HEK293 (cell line): ENCODE measurements around the gene RPS26.
A peak's percentile ranks its signal among the peaks of the same experiment; 100 is the strongest.

Source experiments
- ELK4 ChIP-seq: IDR thresholded peaks from 2 replicates; pipeline ENCODE4 v1.6.1; 2011; ENCODE audit warnings: mild to moderate bottlenecking, low read depth, low read length, borderline replicate concordance
- GLI2 ChIP-seq: fragments of 450-650 bp; formaldehyde crosslinking; IDR thresholded peaks from 2 replicates; pipeline ENCODE4; 2017; ENCODE audit warnings: missing biosample characterization, missing genetic modification characterization, low read depth, borderline replicate concordance
- HOXC10 ChIP-seq: sonication (generic); formaldehyde crosslinking; IDR thresholded peaks from 2 replicates; pipeline ENCODE4 v1.8.1; 2023; ENCODE audit warnings: mild to moderate bottlenecking, missing genetic modification reagents
- OVOL3 ChIP-seq: fragments of 450-650 bp; formaldehyde crosslinking; IDR thresholded peaks from 2 replicates; pipeline ENCODE4 v1.5.1; 2016; ENCODE audit warnings: missing biosample characterization, missing genetic modification characterization
- PBX3 ChIP-seq: sonication (generic); formaldehyde crosslinking; IDR thresholded peaks from 2 replicates; pipeline ENCODE4 v1.8.1; 2022; ENCODE audit warnings: mild to moderate bottlenecking, moderate library complexity, missing genetic modification reagents
- YY1 ChIP-seq: fragments of 450-650 bp; formaldehyde crosslinking; IDR thresholded peaks from 2 replicates; pipeline ENCODE4 v1.5.1; 2018; ENCODE audit warnings: missing biosample characterization, missing genetic modification characterization
- ZBTB10 ChIP-seq: fragments of 450-650 bp; formaldehyde crosslinking; IDR thresholded peaks from 2 replicates; pipeline ENCODE4 v1.5.1; 2016; ENCODE audit warnings: missing biosample characterization, missing genetic modification characterization
- ZBTB11 ChIP-seq: fragments of 450-650 bp; formaldehyde crosslinking; conservative IDR thresholded peaks from 2 replicates; pipeline ENCODE4 v1.5.1; 2016; ENCODE audit warnings: low read depth, missing biosample characterization, missing genetic modification characterization
- ZBTB6 ChIP-seq: fragments of 450-650 bp; formaldehyde crosslinking; IDR thresholded peaks from 2 replicates; pipeline ENCODE4 v1.5.1; 2017; ENCODE audit warnings: missing biosample characterization, missing genetic modification characterization
- ZFHX2 ChIP-seq: fragments of 450-650 bp; formaldehyde crosslinking; conservative IDR thresholded peaks from 2 replicates; pipeline ENCODE4 v1.5.1; 2016; ENCODE audit warnings: missing biosample characterization, missing genetic modification characterization
- ZNF174 ChIP-seq: fragments of 450-650 bp; formaldehyde crosslinking; IDR thresholded peaks from 2 replicates; pipeline ENCODE4 v1.5.0; 2017; ENCODE audit warnings: missing biosample characterization, mild to moderate bottlenecking, missing genetic modification characterization
- ZNF366 ChIP-seq: fragments of 450-650 bp; formaldehyde crosslinking; conservative IDR thresholded peaks from 2 replicates; pipeline ENCODE4 v1.5.1; 2016; ENCODE audit warnings: missing biosample characterization, missing genetic modification characterization
- ZNF513 ChIP-seq: fragments of 450-650 bp; IDR thresholded peaks from 2 replicates; pipeline ENCODE4 v1.5.1; 2018; ENCODE audit warnings: missing biosample characterization, missing genetic modification characterization
- ZNF514 ChIP-seq: fragments of 450-650 bp; formaldehyde crosslinking; IDR thresholded peaks from 2 replicates; pipeline ENCODE4 v1.5.1; 2016; ENCODE audit warnings: missing biosample characterization, missing genetic modification characterization
- ZNF555 ChIP-seq: fragments of 450-650 bp; formaldehyde crosslinking; conservative IDR thresholded peaks from 2 replicates; pipeline ENCODE4 v1.5.1; 2017; ENCODE audit warnings: missing biosample characterization, mild to moderate bottlenecking, missing genetic modification characterization, inconsistent platforms
- ZNF580 ChIP-seq: fragments of 450-650 bp; formaldehyde crosslinking; IDR thresholded peaks from 2 replicates; pipeline ENCODE4 v1.5.1; 2016; ENCODE audit warnings: missing biosample characterization, missing genetic modification characterization
- ZNF600 ChIP-seq: fragments of 450-650 bp; formaldehyde crosslinking; IDR thresholded peaks from 2 replicates; pipeline ENCODE4 v1.5.1; 2016; ENCODE audit warnings: missing biosample characterization, missing genetic modification characterization
- ZNF610 ChIP-seq: fragments of 450-650 bp; formaldehyde crosslinking; IDR thresholded peaks from 2 replicates; pipeline ENCODE4 v1.5.1; 2016; ENCODE audit warnings: missing biosample characterization, missing genetic modification characterization, borderline replicate concordance
- ZNF658 ChIP-seq: fragments of 450-650 bp; formaldehyde crosslinking; IDR thresholded peaks from 2 replicates; pipeline ENCODE4; 2016; ENCODE audit warnings: missing biosample characterization, missing genetic modification characterization
- ZNF704 ChIP-seq: fragments of 450-650 bp; formaldehyde crosslinking; IDR thresholded peaks from 2 replicates; pipeline ENCODE4 v1.5.1; 2016; ENCODE audit warnings: missing biosample characterization, missing genetic modification characterization
- ZNF791 ChIP-seq: fragments of 450-650 bp; formaldehyde crosslinking; IDR thresholded peaks from 2 replicates; pipeline ENCODE4 v1.5.1; 2016; ENCODE audit warnings: missing biosample characterization, missing genetic modification characterization
- ZNF792 ChIP-seq: fragments of 450-650 bp; formaldehyde crosslinking; IDR thresholded peaks from 2 replicates; pipeline ENCODE4 v1.5.1; 2016; ENCODE audit warnings: missing biosample characterization, missing genetic modification characterization
- ZSCAN5A ChIP-seq: fragments of 450-650 bp; formaldehyde crosslinking; IDR thresholded peaks from 2 replicates; pipeline ENCODE4 v1.5.1; 2016; ENCODE audit warnings: missing biosample characterization, missing genetic modification characterization

The RPS26 gene

GRCh38 chr12:56079723-56080555, 38.2 kb downstream of the RPS26 start, which contains the start of gene ERBB3 (continued):
- TF ChIP-seq ZNF555 (tag by site-specific recombination) (no peak), PBX3 (CRISPR knock-in tag) (0 out of 2 replicates have a peak, but pooled peaks have one; percentile 30), HOXC10 (no peak), ZNF600 (tag by site-specific recombination) (peak; percentile 100), ZBTB10 (tag by site-specific recombination) (peak; percentile 99), ZBTB11 (peak; percentile 52; the same call in 1 of the 2 replicates), ZNF704 (tag by site-specific recombination) (no peak), ZBTB6 (tag by site-specific recombination) (peak; percentile 63; the same call in 1 of the 2 replicates), GLI2 (tag by site-specific recombination) (no peak), ZNF366 (tag by site-specific recombination) (peak; percentile 99), ZNF174 (no peak), ZNF610 (tag by site-specific recombination) (peak; percentile 81), YY1 (no peak), ZNF792 (peak; percentile 82), ZFHX2 (peak; percentile 72), ZNF513 (no peak), ZNF580 (tag by site-specific recombination) (peak; percentile 89), OVOL3 (tag by site-specific recombination) (peak; percentile 50; the same call in 1 of the 2 replicates), ZNF658 (tag by site-specific recombination) (no peak), ELK4 (no peak), ZNF514 (no peak), ZNF791 (tag by site-specific recombination) (no peak), ZSCAN5A (peak; percentile 67; the same call in 1 of the 2 replicates)
